ENCODE measurements around the gene ADGRB3. TPM values are rescaled to one million over a fixed set of nuclear protein-coding genes. Genes with fewer than 3 reads are reported as not detected.
"Not testable (repeated sequence)": the region's sequence is repeated elsewhere in the genome, so short reads cannot be mapped to it uniquely, and the experiment has no call there.

Gene ADGRB3
- total RNA-seq, 1 donor from 2014 or later, result 8.9 TPM

- no peak for DNase-seq (ENCODE audit: extremely low spot score, unreplicated experiment)
- no peaks in the 10 kb centered on the region for H3K27me3 Mint-ChIP-seq (ENCODE audit: unreplicated experiment)
Measured at GRCh38 chr6:68741501-68742386, 106.7 kb downstream of the ADGRB3 start.

DNA sequence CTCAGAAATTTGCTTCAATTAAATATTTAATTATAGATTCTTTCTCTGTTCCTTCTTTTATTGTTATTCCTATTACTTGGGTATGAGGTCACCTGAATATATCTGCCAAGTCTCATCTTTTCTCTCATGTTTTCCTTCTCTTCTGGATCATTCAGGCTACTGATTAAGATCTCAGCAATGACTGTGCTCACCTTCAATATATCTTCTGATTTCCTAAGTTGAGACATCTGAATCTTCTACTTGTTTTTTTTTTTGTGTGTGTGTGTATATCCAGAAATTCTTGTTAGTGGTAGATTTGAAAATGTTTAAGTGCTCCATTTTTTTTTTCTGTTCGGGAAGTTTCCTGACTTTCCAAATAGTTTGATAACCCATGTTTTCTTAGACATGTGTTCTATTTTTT, 108.0 kb downstream of the ADGRB3 start:
- DNase-seq (ENCODE audit: extremely low spot score, unreplicated experiment), result no peak
- Mint-ChIP-seq H3K4me1 (ENCODE audit: unreplicated experiment) (peaks cover 6% of the 10 kb centered on the region), H3K9me3 (ENCODE audit: unreplicated experiment) (peaks cover 3% of the 10 kb centered on the region), H3K27ac (ENCODE audit: unreplicated experiment) (no peak overlapping the region), H3K4me3 (ENCODE audit: unreplicated experiment) (no peak overlapping the region), H3K27me3 (ENCODE audit: unreplicated experiment) (no peaks in the 10 kb centered on the region), H3K36me3 (ENCODE audit: unreplicated experiment) (no peaks in the 10 kb centered on the region)
- no peak for TF ChIP-seq CTCF (IDR thresholded peaks at IDR 0.05)

More at GRCh38 chr6:68741501-68742386, 106.7 kb downstream of the ADGRB3 start:
- no peak overlapping the region for H3K4me3 Mint-ChIP-seq (ENCODE audit: unreplicated experiment)
- no peak for TF ChIP-seq CTCF (IDR thresholded peaks at IDR 0.05)
- no peaks in the 10 kb centered on the region for H3K36me3 Mint-ChIP-seq (ENCODE audit: unreplicated experiment)
- no peak overlapping the region for H3K27ac Mint-ChIP-seq (ENCODE audit: unreplicated experiment)
- H3K9me3 Mint-ChIP-seq (ENCODE audit: unreplicated experiment), result no peaks in the 10 kb centered on the region
- peaks cover 6% of the 10 kb centered on the region for H3K4me1 Mint-ChIP-seq (ENCODE audit: unreplicated experiment)

DNA sequence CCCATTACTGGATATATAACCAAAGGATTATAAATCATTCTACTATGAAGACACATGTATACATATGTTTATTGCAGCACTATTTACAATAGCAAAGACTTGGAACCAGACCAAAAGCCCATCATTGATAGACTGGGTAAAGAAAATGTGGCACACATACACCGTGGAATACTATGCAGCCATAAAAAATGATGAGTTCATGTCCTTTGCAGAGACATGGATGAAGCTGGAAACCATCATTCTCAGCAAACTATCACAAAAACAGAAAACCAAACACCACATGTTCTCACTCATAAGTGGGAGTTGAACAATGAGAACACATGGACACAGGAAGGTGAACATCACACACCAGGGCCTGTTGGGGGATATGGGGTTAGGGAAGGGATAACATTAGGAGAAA, 109.3 kb downstream of the ADGRB3 start:
- not testable (repeated sequence) for H3K36me3 Mint-ChIP-seq (ENCODE audit: unreplicated experiment); H3K4me1 Mint-ChIP-seq (ENCODE audit: unreplicated experiment); H3K4me3 Mint-ChIP-seq (ENCODE audit: unreplicated experiment); DNase-seq (ENCODE audit: extremely low spot score, unreplicated experiment); H3K27ac Mint-ChIP-seq (ENCODE audit: unreplicated experiment); H3K9me3 Mint-ChIP-seq (ENCODE audit: unreplicated experiment); H3K27me3 Mint-ChIP-seq (ENCODE audit: unreplicated experiment)

GRCh38 chr6:68746376-68746775, 111.3 kb downstream of the ADGRB3 start:
- Mint-ChIP-seq H3K36me3 (ENCODE audit: unreplicated experiment) (no peaks in the 10 kb centered on the region), H3K27me3 (ENCODE audit: unreplicated experiment) (no peaks in the 10 kb centered on the region), H3K4me3 (ENCODE audit: unreplicated experiment) (no peak overlapping the region), H3K4me1 (ENCODE audit: unreplicated experiment) (peaks cover 5% of the 10 kb centered on the region), H3K27ac (ENCODE audit: unreplicated experiment) (no peak overlapping the region), H3K9me3 (ENCODE audit: unreplicated experiment) (peaks cover 3% of the 10 kb centered on the region)
- TF ChIP-seq CTCF (IDR thresholded peaks at IDR 0.05), result no peak
- no peak for DNase-seq (ENCODE audit: extremely low spot score, unreplicated experiment)

GRCh38 chr6:68747110-68747790, 112.2 kb downstream of the ADGRB3 start:
- no peaks in the 10 kb centered on the region for H3K27me3 Mint-ChIP-seq (ENCODE audit: unreplicated experiment)
- no peak overlapping the region for H3K4me3 Mint-ChIP-seq (ENCODE audit: unreplicated experiment)
- TF ChIP-seq CTCF (IDR thresholded peaks at IDR 0.05), result no peak
- peaks cover 3% of the 10 kb centered on the region for H3K9me3 Mint-ChIP-seq (ENCODE audit: unreplicated experiment)
- no peak for DNase-seq (ENCODE audit: extremely low spot score, unreplicated experiment)
- H3K36me3 Mint-ChIP-seq (ENCODE audit: unreplicated experiment), result no peaks in the 10 kb centered on the region
- H3K4me1 Mint-ChIP-seq (ENCODE audit: unreplicated experiment), result peaks cover 3% of the 10 kb centered on the region
- H3K27ac Mint-ChIP-seq (ENCODE audit: unreplicated experiment), result no peak overlapping the region

DNA sequence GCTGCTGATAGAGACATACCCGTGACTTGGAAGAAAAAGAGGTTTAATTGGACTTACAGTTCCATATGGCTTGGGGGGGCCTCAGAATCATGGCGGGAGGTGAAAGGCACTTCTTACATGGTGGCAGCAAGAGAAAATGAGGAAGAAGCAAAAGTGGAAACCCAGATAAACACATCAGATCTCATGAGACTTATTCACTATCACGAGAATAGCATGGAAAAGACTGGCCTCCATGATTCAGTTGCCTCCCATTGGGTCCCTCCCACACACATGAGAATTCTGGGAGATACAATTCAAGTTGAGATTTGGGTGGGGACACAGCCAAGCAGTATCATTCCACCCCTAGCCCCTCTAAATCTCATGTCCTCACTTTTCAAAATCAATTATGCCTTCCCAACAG, 112.8 kb downstream of the ADGRB3 start:
- not testable (repeated sequence) for H3K4me3 Mint-ChIP-seq (ENCODE audit: unreplicated experiment); H3K36me3 Mint-ChIP-seq (ENCODE audit: unreplicated experiment); H3K27ac Mint-ChIP-seq (ENCODE audit: unreplicated experiment); DNase-seq (ENCODE audit: extremely low spot score, unreplicated experiment); H3K4me1 Mint-ChIP-seq (ENCODE audit: unreplicated experiment); H3K9me3 Mint-ChIP-seq (ENCODE audit: unreplicated experiment); H3K27me3 Mint-ChIP-seq (ENCODE audit: unreplicated experiment)

Measured in osteocyte (in vitro differentiated cells).